Measurements from ENCODE around the gene MRPL21.

- TF ChIP-seq CTCF (IDR thresholded peaks at IDR 0.05; ENCODE audit: low read length) (no peak), EZH2 (IDR thresholded peaks at IDR 0.05; ENCODE audit: borderline replicate concordance, low read length) (no peak)
These were observed 44.5 kb downstream of the MRPL21 start for GRCh38 chr11:68859123-68859522.
